GM18861 (cell line): ENCODE data around the gene SV2C.

ENCODE experiments used
- ATAC-seq: cut with Tn5 transposase; IDR thresholded peaks from one replicate; pipeline ENCODE4 v1.9.1; 2021; ENCODE audit not compliant: unreplicated experiment

The SV2C gene

DNA sequence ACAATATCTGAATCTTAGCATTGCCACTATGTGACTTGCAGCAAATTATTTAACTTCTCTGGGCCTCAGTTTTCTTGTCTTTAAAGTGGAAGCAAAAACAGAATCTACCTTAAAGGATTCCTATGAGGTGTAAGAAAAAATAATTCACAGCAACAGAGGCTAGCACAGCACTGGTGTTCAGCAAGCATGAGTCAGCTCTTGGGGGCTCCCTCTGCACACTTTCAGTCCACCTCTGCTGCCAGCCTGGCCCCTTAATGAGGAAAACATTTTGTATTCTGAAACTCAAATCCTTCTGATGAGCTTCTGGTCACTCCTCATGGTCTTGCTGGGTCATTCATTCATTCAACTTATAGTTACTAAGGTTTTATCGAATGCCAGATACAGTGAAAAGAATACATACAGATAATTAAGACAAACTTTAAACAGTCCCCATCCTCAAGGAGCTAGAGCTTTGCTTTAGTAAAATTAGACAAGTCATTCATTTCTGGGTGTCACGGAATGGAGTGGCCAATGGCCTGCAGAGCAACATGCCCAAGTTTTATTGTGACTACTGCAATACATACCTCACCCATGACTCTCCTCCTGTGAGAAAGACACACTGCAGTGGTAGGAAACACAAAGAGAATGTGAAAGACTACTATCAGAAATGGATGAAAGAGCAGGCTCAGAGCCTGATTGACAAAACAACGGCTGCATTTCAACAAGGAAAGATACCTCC lies 293.1 kb downstream of the SV2C start:
- no peak for ATAC-seq

DNA sequence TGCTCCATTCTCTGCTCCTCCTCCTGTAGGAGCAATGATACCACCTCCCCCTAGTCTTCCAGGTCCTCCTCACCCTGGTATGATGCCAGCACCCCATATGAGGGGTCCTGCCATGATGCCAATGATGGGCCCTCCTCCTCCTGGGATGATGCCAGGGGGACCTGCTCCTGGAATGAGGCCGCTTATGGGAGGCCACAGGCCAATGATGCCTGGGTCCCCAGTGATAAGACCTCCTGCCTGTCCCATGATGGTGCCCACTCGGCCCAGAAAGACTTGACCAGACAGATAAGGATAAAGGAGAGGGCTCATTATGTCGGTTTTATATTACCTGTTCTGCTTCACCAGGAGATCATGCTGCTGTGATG lies 293.7 kb downstream of the SV2C start:
- ATAC-seq = no peak

GRCh38 chr5:76378355-76378754 lies 295.2 kb downstream of the SV2C start:
- ATAC-seq = no peak

- no peak for ATAC-seq
These were observed 296.1 kb downstream of the SV2C start for GRCh38 chr5:76379316-76379715.

- ATAC-seq = no peak
These were observed 296.7 kb downstream of the SV2C start for GRCh38 chr5:76379855-76380254.

DNA sequence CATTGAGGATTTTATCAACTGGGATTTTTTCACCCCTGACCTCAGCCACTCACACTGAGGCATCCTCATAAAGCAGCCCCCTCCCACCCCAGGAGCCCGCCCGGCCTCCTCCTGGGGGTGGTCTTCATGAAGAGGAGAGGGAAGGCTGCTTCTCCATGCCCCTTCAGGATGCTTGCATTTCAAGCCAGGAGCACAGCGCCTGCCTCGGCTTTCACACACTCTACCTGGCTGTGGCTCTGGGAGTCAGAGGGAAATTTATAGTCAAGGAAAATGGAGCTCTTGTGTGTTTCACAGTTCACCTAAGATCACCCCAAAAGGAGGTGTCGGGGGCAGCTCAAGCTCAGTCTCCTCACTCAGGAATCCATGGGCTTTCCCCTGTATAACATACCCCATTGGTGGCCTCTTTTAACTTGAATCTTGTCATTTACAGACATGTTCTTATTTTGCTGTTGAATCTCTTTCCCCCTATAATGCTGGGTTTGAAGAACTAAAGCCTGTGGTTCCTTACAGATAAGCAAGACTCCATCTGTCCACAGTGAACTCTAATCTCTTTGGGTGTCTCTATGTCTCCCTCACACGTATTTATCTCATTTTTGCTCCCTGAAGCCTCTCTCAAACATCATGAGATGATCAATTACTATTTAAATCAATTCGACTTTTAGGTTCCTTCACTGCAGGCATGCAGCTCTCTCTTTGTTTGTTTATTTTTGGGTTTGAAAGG lies 297.3 kb downstream of the SV2C start:
- no peak for ATAC-seq

DNA sequence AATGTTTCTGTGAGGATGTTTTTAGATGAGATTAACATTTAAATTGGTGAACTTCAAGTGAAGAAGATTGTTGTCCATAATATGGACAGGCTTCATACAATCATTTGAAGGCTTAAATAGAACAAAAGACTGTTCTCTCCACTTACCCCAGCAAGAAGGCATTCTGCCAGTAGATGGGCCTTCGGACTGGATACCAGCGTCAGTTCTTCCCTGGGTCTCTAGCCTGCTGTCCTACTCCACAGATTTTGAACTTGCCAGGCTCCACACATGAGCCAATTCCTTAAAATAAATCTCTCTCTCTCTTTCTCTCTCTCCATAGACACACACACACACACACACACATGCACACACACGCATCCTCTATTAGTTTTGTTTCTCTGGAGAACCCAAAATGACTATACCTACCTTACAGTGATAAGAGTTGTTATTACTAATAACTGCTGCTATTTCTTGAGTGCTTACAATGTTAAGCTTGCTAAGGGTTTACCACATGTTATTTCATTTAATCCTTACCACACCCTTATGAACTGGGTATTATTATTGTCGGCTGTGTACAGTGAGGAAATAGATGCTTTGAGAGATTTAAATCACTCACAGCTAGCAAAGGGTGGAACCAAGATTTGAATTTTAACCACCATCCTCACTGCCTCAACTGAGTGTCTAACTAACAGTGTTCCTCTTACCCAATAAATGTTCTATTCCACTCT lies 300.1 kb downstream of the SV2C start:
- ATAC-seq = no peak

DNA sequence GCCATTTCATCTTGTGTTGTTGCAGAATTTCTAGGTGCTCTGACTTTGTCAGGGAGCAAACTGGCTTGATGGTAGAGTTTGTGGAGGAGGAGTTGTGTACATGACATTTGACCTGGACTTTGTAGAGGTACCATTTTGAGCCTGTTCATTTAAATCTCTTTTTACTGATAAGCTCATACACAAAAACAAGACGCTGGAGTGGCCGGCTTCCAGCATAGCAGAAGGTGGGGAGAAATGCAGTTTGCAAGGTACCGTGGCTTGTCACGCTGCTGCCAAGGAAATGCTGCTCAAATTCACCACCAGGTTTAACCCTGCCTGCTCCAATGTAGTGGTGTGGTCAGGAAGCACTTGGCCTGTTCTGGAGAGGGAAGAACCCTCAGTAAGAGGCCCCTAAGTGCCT lies 301.0 kb downstream of the SV2C start:
- ATAC-seq = no peak

GRCh38 chr5:76384705-76385104 lies 301.5 kb downstream of the SV2C start:
- ATAC-seq = no peak

GRCh38 chr5:76385540-76385939 lies 302.4 kb downstream of the SV2C start:
- ATAC-seq = no peak

- no peak for ATAC-seq
These were observed 303.2 kb downstream of the SV2C start for GRCh38 chr5:76386360-76386759.

DNA sequence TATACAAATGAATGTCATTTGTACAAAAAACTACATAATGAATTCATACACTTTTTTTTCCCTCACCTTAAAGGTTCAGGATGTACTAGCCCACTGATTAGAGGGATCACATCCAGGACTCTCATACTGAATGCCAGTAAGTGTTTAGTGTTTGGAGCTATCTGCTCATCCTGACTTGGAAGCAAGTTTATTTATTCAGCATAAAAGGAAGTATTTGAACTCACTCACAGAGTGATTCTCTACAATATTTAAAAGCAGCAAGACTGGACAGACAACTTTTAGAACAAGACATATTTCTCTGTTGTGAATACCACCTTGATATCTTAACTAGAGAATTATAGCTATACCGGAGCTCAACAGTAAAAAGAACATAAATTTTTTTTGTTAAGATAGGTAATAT lies 305.1 kb downstream of the SV2C start:
- ATAC-seq = no peak

GRCh38 chr5:76388791-76389512 lies 305.8 kb downstream of the SV2C start:
- no peak for ATAC-seq

GRCh38 chr5:76389513-76390154 lies 306.5 kb downstream of the SV2C start:
- ATAC-seq = no peak

DNA sequence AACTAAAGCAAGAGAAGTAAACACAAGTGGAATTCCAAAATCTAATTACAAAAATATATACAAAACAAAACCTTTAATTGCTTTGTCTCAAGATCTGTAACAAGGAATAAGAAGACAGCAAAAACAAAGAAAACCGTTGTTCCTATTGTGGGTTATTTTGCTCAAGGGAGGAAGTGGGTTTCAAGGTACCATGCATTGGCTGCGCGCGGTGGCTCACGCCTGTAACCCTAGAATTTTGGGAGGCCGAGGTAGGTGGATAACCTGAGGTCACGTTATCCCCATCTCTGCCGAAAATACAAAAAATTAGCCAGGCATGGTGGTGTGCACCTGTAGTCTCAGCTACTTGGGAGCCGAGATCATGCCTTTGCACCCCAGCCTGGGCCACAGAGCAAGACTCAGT lies 307.8 kb downstream of the SV2C start:
- ATAC-seq = no peak

DNA sequence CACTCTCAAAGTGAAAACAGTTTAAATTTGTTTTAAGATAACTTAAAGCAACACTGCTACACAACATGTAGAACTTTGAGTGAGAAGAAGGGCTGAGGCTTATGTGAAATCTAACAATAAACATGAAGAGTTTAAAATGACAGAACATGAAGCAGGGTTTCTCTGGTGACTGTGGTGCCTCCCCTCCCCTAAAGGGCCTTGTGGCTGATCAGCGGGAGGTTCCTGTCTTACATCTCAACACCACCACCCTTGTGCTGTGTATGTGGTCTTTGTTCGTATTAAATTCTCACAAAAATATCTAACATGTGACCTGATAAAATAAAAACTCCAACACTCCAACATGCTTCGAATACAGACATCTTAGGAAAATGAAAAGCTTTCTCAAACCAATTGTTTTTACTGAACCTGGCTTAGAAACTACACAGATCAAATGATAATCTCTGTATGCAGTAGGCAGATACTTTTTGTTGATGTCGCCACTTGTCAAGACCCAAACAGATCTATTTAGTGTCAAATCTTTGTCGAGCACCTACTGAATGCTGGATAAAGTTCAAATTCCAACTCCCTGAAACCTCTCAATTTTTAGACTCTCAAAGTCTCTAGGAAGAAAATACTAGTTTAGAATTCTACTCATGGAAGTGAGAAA lies 310.0 kb downstream of the SV2C start:
- no peak for ATAC-seq

- ATAC-seq = no peak
These were observed 314.0 kb downstream of the SV2C start for GRCh38 chr5:76397200-76397599.

- no peak for ATAC-seq
These were observed 316.1 kb downstream of the SV2C start for GRCh38 chr5:76399268-76399667.

DNA sequence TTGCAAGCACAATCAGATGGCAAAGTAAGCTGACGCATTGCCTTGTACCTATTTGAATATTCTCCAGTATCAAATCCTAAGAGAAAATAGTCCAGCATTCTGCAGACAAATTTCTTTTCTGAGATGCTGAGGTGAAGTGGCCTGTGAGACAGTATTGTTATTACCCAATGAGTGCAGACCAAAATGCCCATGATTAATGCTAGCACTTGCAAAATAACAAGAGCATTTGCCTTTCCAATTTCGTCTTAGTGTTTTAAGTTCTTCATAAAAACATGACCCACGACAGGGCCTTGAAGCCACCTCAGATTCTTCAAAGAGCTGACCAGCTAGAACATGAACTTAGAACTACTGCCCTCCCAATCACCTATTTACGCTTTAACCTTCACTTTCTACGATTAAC lies 317.3 kb downstream of the SV2C start:
- ATAC-seq = no peak

GRCh38 chr5:76401801-76402250 lies 318.6 kb downstream of the SV2C start:
- ATAC-seq = peak; percentile 23
